ENCODE measurements around the gene NFATC2. TPM values are rescaled to one million over a fixed set of nuclear protein-coding genes. Genes with fewer than 3 reads are reported as not detected.

Gene NFATC2
- total and polyA plus RNA-seq, 2 of the 8 experiments (the other 6 are each of a cell fraction or from before 2014, with no cell fraction given), result 0.27 to 0.91 TPM

DNA sequence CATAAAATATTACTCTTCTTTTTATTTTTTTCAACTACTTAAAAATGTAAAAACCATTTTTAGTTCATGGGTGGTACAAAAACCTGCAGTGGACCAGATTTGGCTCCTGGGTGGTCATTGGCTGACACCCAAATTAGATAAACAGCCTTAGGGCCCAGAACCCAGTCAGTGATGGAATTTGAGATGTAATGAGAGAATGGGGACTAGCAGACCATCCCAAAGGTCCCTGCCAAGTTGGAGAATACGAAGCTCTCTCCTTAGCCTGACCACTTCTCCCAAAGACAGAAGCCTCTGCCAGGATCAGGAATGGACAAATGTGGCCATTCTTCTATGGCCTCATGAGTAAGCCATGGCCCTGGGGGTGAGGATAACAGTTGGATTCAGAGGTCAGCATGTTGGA is 194.7 kb downstream of the NFATC2 start:
- Histone ChIP-seq H3K23ac (ENCODE audit: insufficient read length) (no peak overlapping the region), H3K27ac (ENCODE audit: low read depth, low read length) (no peak overlapping the region), H3K4me1 (replicated peaks in 1 of 4; ENCODE audit: control insufficient read depth in 3 of 4, insufficient read depth in 4 of 4, low read length in 3 of 4) (no peaks in the 10 kb centered on the region), H4K91ac (replicated peaks; ENCODE audit: insufficient read length, low read length) (no peak overlapping the region), H3K79me2 (ENCODE audit: control insufficient read depth in 1 of 2, insufficient read depth in 2 of 2, low read length in 2 of 2) (no peaks in the 10 kb centered on the region), H2BK5ac (ENCODE audit: low read depth, low read length) (no peak overlapping the region), H4K20me1 (replicated peaks in 1 of 2; ENCODE audit: control insufficient read depth in 1 of 2, insufficient read depth in 2 of 2, low read length in 2 of 2) (no peaks in the 10 kb centered on the region), H3K56ac (replicated peaks; ENCODE audit: insufficient read length, low read depth, low read length) (no peak overlapping the region), H3K18ac (ENCODE audit: extremely low read depth, low read length) (no peak overlapping the region), H3K23me2 (ENCODE audit: low read depth, low read length) (peaks cover 2% of the 10 kb centered on the region; the same call in 1 of the 2 replicates), H2AK5ac (ENCODE audit: low read depth, low read length) (no peak overlapping the region), H3K9ac (replicated peaks in 1 of 4; ENCODE audit: extremely low read depth in 1 of 4, low read depth in 3 of 4, low read length in 3 of 4) (no peak overlapping the region), H3K27me3 (replicated peaks in 1 of 4; ENCODE audit: control insufficient read depth in 3 of 4, extremely low read depth in 1 of 4, insufficient read depth in 3 of 4, low read length in 3 of 4) (peaks cover 0 to 3% (median 0%) of the 10 kb centered on the region in 4 experiments; a peak in 2 of 7 replicates), H2BK15ac (ENCODE audit: low read length) (no peak overlapping the region), H4K5ac (ENCODE audit: insufficient read length, low read depth, low read length) (no peak overlapping the region), H2AFZ (ENCODE audit: low read length) (no peak overlapping the region), H2BK20ac (ENCODE audit: low read length) (no peak overlapping the region), H2BK120ac (replicated peaks; ENCODE audit: low read depth, low read length) (no peak overlapping the region), H3K14ac (ENCODE audit: insufficient read length) (no peak overlapping the region), H3K9me3 (ENCODE audit: insufficient read depth in 2 of 2, low read depth in 1 of 2, low read length in 1 of 2) (no peaks in the 10 kb centered on the region), H3K79me1 (ENCODE audit: low read depth, low read length) (no peaks in the 10 kb centered on the region), H3K36me3 (ENCODE audit: control insufficient read depth in 2 of 4, insufficient read depth in 4 of 4, low read length in 3 of 4) (no peaks in the 10 kb centered on the region; a peak in 1 of 8 replicates), H4K8ac (ENCODE audit: extremely low read depth, insufficient read depth, low read length) (no peak overlapping the region), H3K4me3 (ENCODE audit: extremely low read depth in 1 of 4, insufficient read depth in 2 of 4, low read depth in 3 of 4, low read length in 4 of 4) (no peak overlapping the region), H3K4ac (replicated peaks; ENCODE audit: insufficient read length, low read depth, low read length) (no peak overlapping the region), H2BK12ac (ENCODE audit: low read depth, low read length) (no peak overlapping the region), H3K4me2 (ENCODE audit: insufficient read depth in 1 of 2, low read depth in 2 of 2, low read length in 2 of 2) (no peak overlapping the region)
- no peak for TF ChIP-seq RXRA (IDR thresholded peaks at IDR 0.05; ENCODE audit: insufficient read depth, low read depth, low read length)
- TF ChIP-seq, protein P1, sequence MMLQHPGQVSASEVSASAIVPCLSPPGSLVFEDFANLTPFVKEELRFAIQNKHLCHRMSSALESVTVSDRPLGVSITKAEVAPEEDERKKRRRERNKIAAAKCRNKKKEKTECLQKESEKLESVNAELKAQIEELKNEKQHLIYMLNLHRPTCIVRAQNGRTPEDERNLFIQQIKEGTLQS (IDR thresholded peaks at IDR 0.05; ENCODE audit: insufficient read depth, low read depth, low read length), result no peak
- no peak for TF ChIP-seq SP2 (IDR thresholded peaks at IDR 0.05; ENCODE audit: low read length)
- no peak for TF ChIP-seq CBX8 (IDR thresholded peaks at IDR 0.05; ENCODE audit: borderline replicate concordance, low read depth, low read length)
- TF ChIP-seq ASH2L (IDR thresholded peaks at IDR 0.05; ENCODE audit: low read length), result no peak
- TF ChIP-seq TAF7 (optimal IDR thresholded peaks at IDR 0.05; ENCODE audit: borderline replicate concordance, low read depth, low read length), result no peak
- no peak for TF ChIP-seq SAP30 (IDR thresholded peaks at IDR 0.05; ENCODE audit: insufficient read depth, insufficient replicate concordance, low read length)
- TF ChIP-seq TBP (IDR thresholded peaks at IDR 0.05; ENCODE audit: low read depth, low read length), result no peak
- no peak for TF ChIP-seq HDAC6 (IDR thresholded peaks at IDR 0.05; ENCODE audit: low read depth, low read length)
- no peak for TF ChIP-seq PHF8 (conservative IDR thresholded peaks at IDR 0.05; ENCODE audit: low read depth, low read length)
- CTCF ChIA-PET (ENCODE audit: partially characterized antibody), result interaction anchor here (0.7 to 2.0 kb wide), 3 partner anchors 22 to 366 kb away, joined by 3 to 8 read pairs (median 3); no protein-coding TSS in a partner anchor
- DNase-seq (ENCODE audit: low read depth in 1 of 2, low spot score in 2 of 2) (no peak), FAIRE-seq (no peak)
- 82% methylated on average over 1 of the region's 1 CpG; no CpG with 5 or more reads in 1 of the 2 experiments for WGBS, 2 experiments (ENCODE audit: extremely low coverage in 1 of 2, insufficient coverage in 1 of 2, insufficient read length in 1 of 2, insufficient replicate concordance in 2 of 2, low coverage in 1 of 2, low lambda C conversion rate in 2 of 2, missing lambda C conversion rate in 1 of 2)
- POLR2A ChIA-PET (ENCODE audit: partially characterized antibody), result interaction anchor here (1.3 kb wide), 1 partner anchor 15 kb away, joined by 3 read pairs; no protein-coding TSS in a partner anchor
